Measurements from ENCODE around the gene LEUTX. TPM values are rescaled to one million over a fixed set of nuclear protein-coding genes. Genes with fewer than 3 reads are reported as not detected.

LEUTX gene
- not detected in 2 replicates for total RNA-seq (2014; rRNA removed; shearing (Covaris generic))

- Histone ChIP-seq H3K36me3 (no peaks in the 10 kb centered on the region), H3K4me3 (no peak within 1 kb of the TSS), H3K4me1 (replicated peaks) (no peaks in the 10 kb centered on the region), H3K27me3 (replicated peaks) (peaks cover 48% of the 10 kb centered on the region), H3K9me3 (replicated peaks) (no peaks in the 10 kb centered on the region), H3K27ac (no peak within 1 kb of the TSS)
- no peak for DNase-seq (ENCODE audit: low read depth in 1 of 2, low spot score in 2 of 2)
Measured at GRCh38 chr19:39778763-39779162, at the start of gene LEUTX. TSS of gene LEUTX (plus strand) at chr19:39778854. CDS start at chr19:39778921, 67 bp downstream.

- Histone ChIP-seq H3K4me3 (no peak overlapping the region), H3K4me1 (replicated peaks) (no peaks in the 10 kb centered on the region), H3K27me3 (replicated peaks) (no peaks in the 10 kb centered on the region; the same call in 1 of the 2 replicates), H3K27ac (no peak overlapping the region), H3K9me3 (replicated peaks) (no peaks in the 10 kb centered on the region), H3K36me3 (no peaks in the 10 kb centered on the region)
- DNase-seq (ENCODE audit: low read depth in 1 of 2, low spot score in 2 of 2), result no peak
Measured at GRCh38 chr19:39729594-39729993, 49.1 kb upstream of the LEUTX start.

GRCh38 chr19:39731685-39732084 lies 47.0 kb upstream of the LEUTX start:
- Histone ChIP-seq H3K4me1 (replicated peaks) (no peaks in the 10 kb centered on the region), H3K36me3 (no peaks in the 10 kb centered on the region), H3K9me3 (replicated peaks) (no peaks in the 10 kb centered on the region), H3K27me3 (replicated peaks) (no peaks in the 10 kb centered on the region; the same call in 1 of the 2 replicates), H3K27ac (no peak overlapping the region), H3K4me3 (no peak overlapping the region)
- DNase-seq (ENCODE audit: low read depth in 1 of 2, low spot score in 2 of 2), result no peak

GRCh38 chr19:39733841-39734240 lies 44.8 kb upstream of the LEUTX start:
- H3K27ac ChIP-seq, result no peak overlapping the region
- H3K4me3 ChIP-seq, result no peak overlapping the region
- H3K9me3 ChIP-seq (replicated peaks), result no peaks in the 10 kb centered on the region
- H3K36me3 ChIP-seq, result no peaks in the 10 kb centered on the region
- peaks cover under 1% of the 10 kb centered on the region; the same call in 1 of the 2 replicates for H3K27me3 ChIP-seq (replicated peaks)
- DNase-seq (ENCODE audit: low read depth in 1 of 2, low spot score in 2 of 2), result no peak
- H3K4me1 ChIP-seq (replicated peaks), result no peaks in the 10 kb centered on the region

GRCh38 chr19:39735688-39736087 lies 43.0 kb upstream of the LEUTX start:
- no peak overlapping the region for H3K4me3 ChIP-seq
- no peaks in the 10 kb centered on the region for H3K9me3 ChIP-seq (replicated peaks)
- H3K27ac ChIP-seq, result no peak overlapping the region
- no peaks in the 10 kb centered on the region for H3K4me1 ChIP-seq (replicated peaks)
- no peaks in the 10 kb centered on the region for H3K36me3 ChIP-seq
- DNase-seq (ENCODE audit: low read depth in 1 of 2, low spot score in 2 of 2), result no peak
- peaks cover 6% of the 10 kb centered on the region for H3K27me3 ChIP-seq (replicated peaks)

GRCh38 chr19:39736088-39736487 lies 42.6 kb upstream of the LEUTX start:
- DNase-seq (ENCODE audit: low read depth in 1 of 2, low spot score in 2 of 2), result no peak
- Histone ChIP-seq H3K36me3 (no peaks in the 10 kb centered on the region), H3K27me3 (replicated peaks) (peaks cover 10% of the 10 kb centered on the region), H3K9me3 (replicated peaks) (no peaks in the 10 kb centered on the region), H3K4me3 (no peak overlapping the region), H3K4me1 (replicated peaks) (no peaks in the 10 kb centered on the region), H3K27ac (no peak overlapping the region)

- no peaks in the 10 kb centered on the region for H3K9me3 ChIP-seq (replicated peaks)
- H3K4me1 ChIP-seq (replicated peaks), result no peaks in the 10 kb centered on the region
- peaks cover 12% of the 10 kb centered on the region for H3K27me3 ChIP-seq (replicated peaks)
- no peak overlapping the region for H3K27ac ChIP-seq
- H3K4me3 ChIP-seq, result no peak overlapping the region
- DNase-seq (ENCODE audit: low read depth in 1 of 2, low spot score in 2 of 2), result no peak
- H3K36me3 ChIP-seq, result no peaks in the 10 kb centered on the region
Measured at GRCh38 chr19:39737351-39737750, 41.3 kb upstream of the LEUTX start.

GRCh38 chr19:39737891-39738290 lies 40.8 kb upstream of the LEUTX start, which contains the start of gene CLC:
TSS of gene CLC (minus strand) at chr19:39738029. CDS start at chr19:39737952, 77 bp downstream.
- Histone ChIP-seq H3K4me1 (replicated peaks) (no peaks in the 10 kb centered on the region), H3K9me3 (replicated peaks) (no peaks in the 10 kb centered on the region), H3K27me3 (replicated peaks) (peaks cover 12% of the 10 kb centered on the region), H3K36me3 (no peaks in the 10 kb centered on the region), H3K4me3 (no peak within 1 kb of the TSS), H3K27ac (no peak within 1 kb of the TSS)
- no peak for DNase-seq (ENCODE audit: low read depth in 1 of 2, low spot score in 2 of 2)

- H3K27me3 ChIP-seq (replicated peaks), result peaks cover 17% of the 10 kb centered on the region
- H3K4me1 ChIP-seq (replicated peaks), result no peaks in the 10 kb centered on the region
- no peaks in the 10 kb centered on the region for H3K9me3 ChIP-seq (replicated peaks)
- no peak overlapping the region for H3K4me3 ChIP-seq
- no peaks in the 10 kb centered on the region for H3K36me3 ChIP-seq
- DNase-seq (ENCODE audit: low read depth in 1 of 2, low spot score in 2 of 2), result no peak
- no peak overlapping the region for H3K27ac ChIP-seq
Measured at GRCh38 chr19:39738814-39739213, 39.8 kb upstream of the LEUTX start.

- peaks cover 25% of the 10 kb centered on the region for H3K27me3 ChIP-seq (replicated peaks)
- H3K4me3 ChIP-seq, result no peak overlapping the region
- no peaks in the 10 kb centered on the region for H3K9me3 ChIP-seq (replicated peaks)
- DNase-seq (ENCODE audit: low read depth in 1 of 2, low spot score in 2 of 2), result no peak
- H3K27ac ChIP-seq, result no peak overlapping the region
- H3K4me1 ChIP-seq (replicated peaks), result no peaks in the 10 kb centered on the region
- H3K36me3 ChIP-seq, result no peaks in the 10 kb centered on the region
Measured at GRCh38 chr19:39740395-39740794, 38.3 kb upstream of the LEUTX start.

- H3K4me3 ChIP-seq, result no peak overlapping the region
- peaks cover 34% of the 10 kb centered on the region for H3K27me3 ChIP-seq (replicated peaks)
- H3K36me3 ChIP-seq, result no peaks in the 10 kb centered on the region
- H3K27ac ChIP-seq, result no peak overlapping the region
- no peaks in the 10 kb centered on the region for H3K4me1 ChIP-seq (replicated peaks)
- H3K9me3 ChIP-seq (replicated peaks), result no peaks in the 10 kb centered on the region
- no peak for DNase-seq (ENCODE audit: low read depth in 1 of 2, low spot score in 2 of 2)
Measured at GRCh38 chr19:39745643-39746042, 33.0 kb upstream of the LEUTX start.

- H3K27me3 ChIP-seq (replicated peaks), result peaks cover 30% of the 10 kb centered on the region
- H3K4me1 ChIP-seq (replicated peaks), result no peaks in the 10 kb centered on the region
- H3K27ac ChIP-seq, result no peak overlapping the region
- H3K9me3 ChIP-seq (replicated peaks), result no peaks in the 10 kb centered on the region
- no peaks in the 10 kb centered on the region for H3K36me3 ChIP-seq
- H3K4me3 ChIP-seq, result no peak overlapping the region
- no peak for DNase-seq (ENCODE audit: low read depth in 1 of 2, low spot score in 2 of 2)
Measured at GRCh38 chr19:39746836-39747529, 31.7 kb upstream of the LEUTX start.

- Histone ChIP-seq H3K36me3 (no peaks in the 10 kb centered on the region), H3K9me3 (replicated peaks) (no peaks in the 10 kb centered on the region), H3K4me3 (no peak overlapping the region), H3K27ac (no peak overlapping the region), H3K27me3 (replicated peaks) (peaks cover 33% of the 10 kb centered on the region), H3K4me1 (replicated peaks) (no peaks in the 10 kb centered on the region)
- DNase-seq (ENCODE audit: low read depth in 1 of 2, low spot score in 2 of 2), result no peak
Measured at GRCh38 chr19:39749981-39750380, 28.7 kb upstream of the LEUTX start.

- H3K27ac ChIP-seq, result no peak overlapping the region
- no peak for DNase-seq (ENCODE audit: low read depth in 1 of 2, low spot score in 2 of 2)
- no peaks in the 10 kb centered on the region for H3K9me3 ChIP-seq (replicated peaks)
- no peaks in the 10 kb centered on the region for H3K36me3 ChIP-seq
- peaks cover 50% of the 10 kb centered on the region for H3K27me3 ChIP-seq (replicated peaks)
- no peaks in the 10 kb centered on the region for H3K4me1 ChIP-seq (replicated peaks)
- H3K4me3 ChIP-seq, result no peak overlapping the region
Measured at GRCh38 chr19:39752390-39752789, 26.3 kb upstream of the LEUTX start.

- no peaks in the 10 kb centered on the region for H3K9me3 ChIP-seq (replicated peaks)
- no peaks in the 10 kb centered on the region for H3K4me1 ChIP-seq (replicated peaks)
- DNase-seq (ENCODE audit: low read depth in 1 of 2, low spot score in 2 of 2), result no peak
- peaks cover 50% of the 10 kb centered on the region for H3K27me3 ChIP-seq (replicated peaks)
- no peaks in the 10 kb centered on the region for H3K36me3 ChIP-seq
- H3K4me3 ChIP-seq, result no peak overlapping the region
- no peak overlapping the region for H3K27ac ChIP-seq
Measured at GRCh38 chr19:39752795-39753194, 25.9 kb upstream of the LEUTX start.

All from SJSA1 (cell line).